ENCODE data around the gene LRBA. TPM values are rescaled to one million over a fixed set of nuclear protein-coding genes. Genes with fewer than 3 reads are reported as not detected.

Gene LRBA
- polyA plus RNA-seq, 1 of the 3 experiments (the other 2 are of a cell fraction) = 11.4 TPM

DNA sequence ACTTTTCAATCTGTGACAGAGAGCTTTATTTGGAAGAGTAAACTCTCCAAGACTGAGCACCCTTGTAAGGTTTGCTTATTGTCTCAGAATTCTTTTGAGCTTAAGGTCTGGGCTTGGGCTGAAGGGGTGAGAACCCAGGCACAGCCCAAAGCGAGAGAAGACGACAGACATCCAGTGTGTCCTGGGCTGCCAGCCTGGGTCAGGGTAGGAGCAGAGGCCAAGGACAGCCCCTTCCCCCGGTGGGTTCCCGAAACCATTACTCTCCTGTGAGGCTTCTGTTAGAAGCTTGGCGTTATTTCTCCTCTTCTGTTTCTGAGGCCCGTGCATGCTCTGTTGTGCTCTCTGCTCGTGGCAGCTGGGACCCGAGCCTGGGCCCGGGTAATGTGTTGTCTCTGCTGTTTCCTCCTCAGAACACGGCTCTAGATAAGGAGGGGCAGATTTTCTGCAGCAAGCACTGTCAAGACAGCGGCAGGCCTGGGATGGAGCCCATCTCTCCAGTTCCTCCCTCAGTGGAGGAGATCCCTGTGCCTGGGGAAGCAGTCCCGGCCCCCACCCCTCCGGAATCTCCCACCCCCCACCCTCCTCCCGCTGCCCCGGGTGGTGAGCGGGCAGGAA, 759.4 kb downstream of the LRBA start:
- POLR2A ChIA-PET = no interaction called here

GRCh38 chr4:150253965-150254630, 761.0 kb downstream of the LRBA start:
- H3K4me1 ChIP-seq (ENCODE audit: control insufficient read depth in 1 of 2, insufficient read depth in 2 of 2, low read depth in 1 of 2, low read length in 1 of 2) = no peaks in the 10 kb centered on the region; a peak in 1 of 4 replicates
- H3F3A ChIP-seq (replicated peaks; ENCODE audit: insufficient read depth) = peaks cover 28% of the 10 kb centered on the region
- peaks cover 51% of the 10 kb centered on the region in 2 experiments for H3K36me3 ChIP-seq (replicated peaks in 1 of 2; ENCODE audit: control insufficient read depth in 1 of 2, insufficient read depth in 2 of 2, low read length in 1 of 2)
- H3K79me2 ChIP-seq (ENCODE audit: insufficient read depth) = no peaks in the 10 kb centered on the region
- H2AFZ ChIP-seq (ENCODE audit: low read depth) = no peak overlapping the region
- H3K4me2 ChIP-seq = no peak overlapping the region
- no peaks in the 10 kb centered on the region for H3K27me3 ChIP-seq (ENCODE audit: insufficient read depth)
- H3K27ac ChIP-seq (ENCODE audit: low read depth in 2 of 2, low read length in 1 of 2) = no peak overlapping the region
- ChIA-PET CTCF (interaction anchor here (1.2 to 6.2 kb wide), 2 partner anchors 11 to 12 kb away, joined by 3 to 31 read pairs; no protein-coding TSS in a partner anchor), POLR2A (no interaction called here)
- no peak for DNase-seq
- H3K4me3 ChIP-seq (ENCODE audit: low read depth in 2 of 2, low read length in 1 of 2) = no peak overlapping the region
- H3K9me3 ChIP-seq = no peaks in the 10 kb centered on the region
- H3K9me2 ChIP-seq = no peaks in the 10 kb centered on the region
- H3K9ac ChIP-seq = no peak overlapping the region
- WGBS (ENCODE audit: low lambda C conversion rate) = 96% methylated on average over 18 of the region's 18 CpGs
- no peaks in the 10 kb centered on the region for H4K20me1 ChIP-seq (ENCODE audit: insufficient read depth)
- TF ChIP-seq REST (IDR thresholded peaks at IDR 0.05; ENCODE audit: low read depth, low read length) = no peak
- no peak for TF ChIP-seq GATA2 (CRISPR knock-in tag; IDR thresholded peaks at IDR 0.05)
- TF ChIP-seq SIN3A (IDR thresholded peaks at IDR 0.05; ENCODE audit: borderline replicate concordance, low read depth, low read length) = no peak
- no peak for TF ChIP-seq RXRA (IDR thresholded peaks at IDR 0.05; ENCODE audit: borderline replicate concordance, low read depth)
- no peak for TF ChIP-seq FOXM1 (IDR thresholded peaks at IDR 0.05; ENCODE audit: low read depth)
- TF ChIP-seq NRF1 (IDR thresholded peaks at IDR 0.05; ENCODE audit: low read depth, low read length) = no peak
- TF ChIP-seq SMC3 (IDR thresholded peaks at IDR 0.05; ENCODE audit: low read depth, low read length) = no peak
- TF ChIP-seq PBX3 (IDR thresholded peaks at IDR 0.05) = no peak
- TF ChIP-seq EP300 (IDR thresholded peaks at IDR 0.05; ENCODE audit: borderline replicate concordance in 1 of 2, low read depth in 1 of 2, low read length in 1 of 2) = no peak
- no peak for TF ChIP-seq JUND (IDR thresholded peaks at IDR 0.05)
- TF ChIP-seq, protein P1, sequence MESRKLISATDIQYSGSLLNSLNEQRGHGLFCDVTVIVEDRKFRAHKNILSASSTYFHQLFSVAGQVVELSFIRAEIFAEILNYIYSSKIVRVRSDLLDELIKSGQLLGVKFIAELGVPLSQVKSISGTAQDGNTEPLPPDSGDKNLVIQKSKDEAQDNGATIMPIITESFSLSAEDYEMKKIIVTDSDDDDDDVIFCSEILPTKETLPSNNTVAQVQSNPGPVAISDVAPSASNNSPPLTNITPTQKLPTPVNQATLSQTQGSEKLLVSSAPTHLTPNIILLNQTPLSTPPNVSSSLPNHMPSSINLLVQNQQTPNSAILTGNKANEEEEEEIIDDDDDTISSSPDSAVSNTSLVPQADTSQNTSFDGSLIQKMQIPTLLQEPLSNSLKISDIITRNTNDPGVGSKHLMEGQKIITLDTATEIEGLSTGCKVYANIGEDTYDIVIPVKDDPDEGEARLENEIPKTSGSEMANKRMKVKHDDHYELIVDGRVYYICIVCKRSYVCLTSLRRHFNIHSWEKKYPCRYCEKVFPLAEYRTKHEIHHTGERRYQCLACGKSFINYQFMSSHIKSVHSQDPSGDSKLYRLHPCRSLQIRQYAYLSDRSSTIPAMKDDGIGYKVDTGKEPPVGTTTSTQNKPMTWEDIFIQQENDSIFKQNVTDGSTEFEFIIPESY (IDR thresholded peaks at IDR 0.05; ENCODE audit: borderline replicate concordance, low read depth) = no peak
- TF ChIP-seq ELF1 (IDR thresholded peaks at IDR 0.05) = no peak
- no peak for TF ChIP-seq POLR2AphosphoS5 (IDR thresholded peaks at IDR 0.05; ENCODE audit: low read depth, low read length)
- TF ChIP-seq YY1 (IDR thresholded peaks at IDR 0.05; ENCODE audit: low read depth) = no peak
- TF ChIP-seq TCF12 (IDR thresholded peaks at IDR 0.05) = no peak
- no peak for TF ChIP-seq FOSL2 (IDR thresholded peaks at IDR 0.05; ENCODE audit: borderline replicate concordance, low read depth)

More for the DNA sequence above, 759.4 kb downstream of the LRBA start:
- no peak overlapping the region for H2AFZ ChIP-seq (ENCODE audit: low read depth)
- H3K27ac ChIP-seq (ENCODE audit: low read depth in 2 of 2, low read length in 1 of 2) = no peak overlapping the region
- H3K9me2 ChIP-seq = no peaks in the 10 kb centered on the region
- H3K9me3 ChIP-seq = no peaks in the 10 kb centered on the region
- no peaks in the 10 kb centered on the region for H3K79me2 ChIP-seq (ENCODE audit: insufficient read depth)
- H3K9ac ChIP-seq = no peak overlapping the region
- no peak overlapping the region for H3K4me3 ChIP-seq (ENCODE audit: low read depth in 2 of 2, low read length in 1 of 2)
- TF ChIP-seq CHD2 (IDR thresholded peaks at IDR 0.05; ENCODE audit: low read length, partially characterized antibody) (no peak), MEF2A (IDR thresholded peaks at IDR 0.05; ENCODE audit: borderline replicate concordance, low read depth) (no peak), ELF1 (IDR thresholded peaks at IDR 0.05) (no peak), RCOR1 (IDR thresholded peaks at IDR 0.05; ENCODE audit: low read length) (no peak), TEAD4 (IDR thresholded peaks at IDR 0.05; ENCODE audit: borderline replicate concordance, insufficient read depth) (no peak), USF2 (IDR thresholded peaks at IDR 0.05; ENCODE audit: borderline replicate concordance, low read depth, low read length) (no peak)
- no peak for DNase-seq
- peaks cover 0 to 4% of the 10 kb centered on the region in 2 experiments; a peak in 1 of 4 replicates for H3K4me1 ChIP-seq (ENCODE audit: control insufficient read depth in 1 of 2, insufficient read depth in 2 of 2, low read depth in 1 of 2, low read length in 1 of 2)
- CTCF ChIA-PET = interaction anchor here (1.1 to 6.2 kb wide), 2 partner anchors 13 to 245 kb away, joined by 3 to 31 read pairs; no protein-coding TSS in a partner anchor
- H3K4me2 ChIP-seq = no peak overlapping the region
- WGBS (ENCODE audit: low lambda C conversion rate) = 100% methylated on average over 6 of the region's 16 CpGs
- no peaks in the 10 kb centered on the region for H4K20me1 ChIP-seq (ENCODE audit: insufficient read depth)
- peaks cover 19% of the 10 kb centered on the region for H3F3A ChIP-seq (replicated peaks; ENCODE audit: insufficient read depth)
- no peaks in the 10 kb centered on the region for H3K27me3 ChIP-seq (ENCODE audit: insufficient read depth)
- H3K36me3 ChIP-seq (replicated peaks in 1 of 2; ENCODE audit: control insufficient read depth in 1 of 2, insufficient read depth in 2 of 2, low read length in 1 of 2) = peaks cover 54 to 56% of the 10 kb centered on the region in 2 experiments

All from SK-N-SH (cell line).